Common myeloid progenitor, CD34-positive (primary cell): ENCODE data around the gene KRT81.
A peak's percentile ranks its signal among the peaks of the same experiment; 100 is the strongest.
"Not testable (repeated sequence)": the region's sequence is repeated elsewhere in the genome, so short reads cannot be mapped to it uniquely, and the experiment has no call there.

Experiments used
- CTCF ChIA-PET: fragments of 350-600 bp; sonication (Branson Sonifier 250); formaldehyde crosslinking; loops from one replicate; lab custom pipeline; 2021; ENCODE audit warnings: antibody characterized with exemption; lab: Charles Lee
- POLR2A ChIA-PET: fragments of 350-600 bp; sonication (Branson Sonifier 250); formaldehyde crosslinking; loops from one replicate; lab custom pipeline; 2021; ENCODE audit warnings: antibody characterized with exemption; lab: Charles Lee
- DNase-seq, 3 donors: peaks; one replicate each; pipeline versions ENCODE4 v3.0.0 to v3.0.0-alpha.2; 2013
- H3K27ac ChIP-seq, 2 experiments: 1 replicate in 1 of 2; 2 replicates in 1 of 2; pipeline ENCODE4 v1.7.0; 2013; ENCODE audit warnings: inconsistent platforms in 2 of 2, low read length in 2 of 2, mild to moderate bottlenecking in 2 of 2, low read depth in 1 of 2, moderate library complexity in 1 of 2; ENCODE audit not compliant: severe bottlenecking in 2 of 2, insufficient read depth in 1 of 2, poor library complexity in 1 of 2
- H3K27me3 ChIP-seq, 5 experiments: replicated peaks in 2 of 5; 1 replicate in 3 of 5; 2 replicates in 2 of 5; pipeline versions ENCODE4 v1.6.1 to v1.7.0; 2013; ENCODE audit warnings: low read length in 4 of 5, mild to moderate bottlenecking in 2 of 5, moderate library complexity in 2 of 5, inconsistent platforms in 1 of 5; ENCODE audit not compliant: insufficient read depth in 5 of 5, control insufficient read depth in 4 of 5
- H3K36me3 ChIP-seq, 4 experiments: 1 replicate in 2 of 4; 2 replicates in 2 of 4; pipeline versions ENCODE4 v1.6.1 to v1.7.0; 2013; ENCODE audit warnings: low read length in 3 of 4, control low read depth in 1 of 4, mild to moderate bottlenecking in 1 of 4; ENCODE audit not compliant: control insufficient read depth in 4 of 4, insufficient read depth in 4 of 4
- H3K4me1 ChIP-seq, 4 experiments: 1 replicate in 3 of 4; 2 replicates in 1 of 4; pipeline versions ENCODE4 v1.6.1 to v1.7.1; 2013; ENCODE audit warnings: low read length in 3 of 4, mild to moderate bottlenecking in 3 of 4, control low read depth in 1 of 4, inconsistent platforms in 1 of 4, moderate library complexity in 1 of 4; ENCODE audit not compliant: control insufficient read depth in 4 of 4, insufficient read depth in 4 of 4; ENCODE audit errors: control extremely low read depth in 1 of 4
- H3K4me3 ChIP-seq, 7 experiments: 1 replicate in 4 of 7; 2 replicates in 3 of 7; pipeline versions ENCODE4 v1.5.1 to v1.7.0; 2013; ENCODE audit warnings: mild to moderate bottlenecking in 7 of 7, low read length in 6 of 7, moderate library complexity in 6 of 7, inconsistent platforms in 2 of 7, low read depth in 2 of 7, control low read depth in 1 of 7; ENCODE audit not compliant: insufficient read depth in 4 of 7, control insufficient read depth in 1 of 7; ENCODE audit errors: extremely low read depth in 1 of 7
- H3K9me3 ChIP-seq, 5 experiments: 1 replicate in 4 of 5; 2 replicates in 1 of 5; pipeline versions ENCODE4 v1.6.1 to v1.7.1; 2013; ENCODE audit warnings: low read length in 4 of 5, mild to moderate bottlenecking in 2 of 5, inconsistent platforms in 1 of 5, low read depth in 1 of 5, moderate library complexity in 1 of 5; ENCODE audit not compliant: control insufficient read depth in 4 of 5, insufficient read depth in 2 of 5; ENCODE audit errors: control extremely low read depth in 1 of 5
- WGBS: methylation state at CpG from one replicate; pipeline ENCODE4 v1.1.5; 2013; ENCODE audit not compliant: insufficient coverage; 5-methylcytosine and 5-hydroxymethylcytosine counted together

Gene KRT81

DNA sequence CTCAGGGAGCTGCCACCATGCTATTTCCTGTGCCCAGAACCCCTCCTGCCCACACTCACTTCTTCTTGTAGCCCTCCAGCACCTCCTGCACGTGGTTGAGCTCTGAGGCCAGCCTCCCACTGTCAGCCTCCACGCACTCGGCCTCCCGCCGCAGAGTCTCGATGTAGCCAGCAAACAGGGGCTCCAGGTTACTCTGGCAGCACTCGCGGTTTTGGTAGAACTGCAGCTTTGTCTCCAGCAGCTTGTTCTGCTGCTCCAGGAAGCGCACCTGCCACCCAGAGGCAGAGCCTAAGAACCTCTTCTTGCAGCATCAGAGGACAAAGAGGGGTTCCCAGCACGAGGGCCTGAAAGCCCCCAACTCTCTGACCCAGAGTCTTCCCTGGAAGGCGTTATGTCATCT, 27.8 kb upstream of the KRT81 start:
- POLR2A ChIA-PET = no interaction called here
- Histone ChIP-seq H3K4me1 (no peaks in the 10 kb centered on the region), H3K36me3 (no peaks in the 10 kb centered on the region), H3K4me3 (no peak overlapping the region), H3K27me3 (peaks cover 2 to 41% (median 12%) of the 10 kb centered on the region in 5 experiments), H3K9me3 (no peaks in the 10 kb centered on the region), H3K27ac (no peak overlapping the region)
- WGBS = 77% methylated on average over 10 of the region's 11 CpGs
- CTCF ChIA-PET = interaction anchor here (0.9 to 12.8 kb wide), 15 partner anchors 9 to 105 kb away, joined by 3 to 151 read pairs (median 4); no protein-coding TSS in a partner anchor
- DNase-seq = peak; percentile 16 to 66 (median 61)

DNA sequence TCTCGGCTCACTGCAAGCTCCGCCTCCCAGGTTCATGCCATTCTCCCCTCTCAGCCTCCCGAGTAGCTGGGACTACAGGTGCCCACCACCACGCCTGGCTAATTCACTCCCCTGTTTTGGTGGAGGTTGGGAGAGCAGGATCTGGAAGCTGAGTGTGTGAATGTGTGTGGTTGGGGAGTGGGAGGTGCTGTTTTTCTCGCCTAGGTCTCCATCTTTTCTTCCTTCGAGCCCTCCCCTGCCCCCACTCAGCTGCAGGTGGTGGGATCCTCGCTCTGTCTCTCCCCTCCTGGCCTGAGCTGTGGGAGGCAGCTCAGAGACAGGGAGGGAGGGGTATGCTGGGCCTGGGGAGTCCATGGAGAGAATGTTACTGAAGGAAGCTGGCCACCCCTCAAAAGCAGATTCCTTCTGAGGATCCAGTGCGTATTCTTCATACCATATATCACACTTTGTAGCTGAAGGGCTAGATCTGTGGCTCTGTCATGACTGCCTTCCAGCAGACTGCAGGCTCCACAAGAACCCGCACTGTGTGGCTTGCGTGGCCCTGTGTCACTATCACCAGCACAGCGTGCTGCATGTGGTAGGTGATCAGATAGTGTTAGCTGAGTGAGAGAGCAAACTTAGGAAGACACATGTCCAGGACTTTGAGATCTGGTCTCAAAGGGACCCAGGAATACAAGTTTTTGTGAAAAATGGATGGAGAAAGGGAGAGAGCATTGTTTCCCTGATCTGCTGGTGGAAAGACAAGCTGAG, 27.1 kb upstream of the KRT81 start:
- H3K4me3 ChIP-seq = no peak overlapping the region
- ChIA-PET POLR2A (no interaction called here), CTCF (interaction anchor here (0.7 to 12.8 kb wide), 16 partner anchors 9 to 105 kb away, joined by 3 to 151 read pairs (median 4); no protein-coding TSS in a partner anchor)
- no peak overlapping the region for H3K27ac ChIP-seq
- H3K9me3 ChIP-seq = no peaks in the 10 kb centered on the region
- H3K4me1 ChIP-seq = no peaks in the 10 kb centered on the region
- no peak for DNase-seq
- H3K36me3 ChIP-seq = no peaks in the 10 kb centered on the region
- WGBS = 100% methylated on average over 4 of the region's 11 CpGs
- peaks cover 2 to 45% (median 12%) of the 10 kb centered on the region in 5 experiments for H3K27me3 ChIP-seq

DNA sequence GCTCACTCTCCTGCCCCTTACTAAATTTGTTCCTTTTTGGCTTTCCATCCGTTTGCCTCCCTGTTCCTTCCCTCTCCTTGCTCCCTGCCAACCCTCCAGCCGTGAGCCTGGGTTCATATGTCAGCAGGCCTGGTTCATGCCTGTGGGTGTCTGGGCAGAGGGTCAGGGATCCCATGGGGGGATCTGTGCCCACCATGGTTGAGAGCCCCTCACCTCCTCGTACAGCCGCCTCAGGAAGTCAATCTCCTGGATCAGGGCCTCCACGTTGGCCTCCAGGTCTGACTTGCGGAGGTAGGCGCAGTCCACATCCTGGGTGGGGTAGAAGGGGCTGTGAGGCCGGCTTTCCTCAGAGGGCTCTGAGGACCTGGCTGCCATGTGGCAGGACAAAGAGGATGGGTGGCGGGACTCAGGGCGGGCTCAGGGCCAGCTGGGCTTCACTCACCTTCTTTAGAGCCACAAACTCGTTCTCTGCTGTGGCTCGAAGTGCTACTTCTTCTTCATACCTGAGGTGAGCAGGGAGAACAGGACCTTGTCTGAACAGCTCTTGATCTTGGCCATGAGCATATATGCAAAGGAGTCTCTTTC, 26.2 kb upstream of the KRT81 start:
- no peak for DNase-seq
- Histone ChIP-seq H3K4me1 (no peaks in the 10 kb centered on the region), H3K9me3 (no peaks in the 10 kb centered on the region), H3K36me3 (no peaks in the 10 kb centered on the region), H3K4me3 (no peak overlapping the region), H3K27ac (no peak overlapping the region), H3K27me3 (peaks cover 0 to 42% (median 13%) of the 10 kb centered on the region in 5 experiments)
- WGBS = 94% methylated on average over 8 of the region's 12 CpGs
- ChIA-PET CTCF (interaction anchor here (0.7 to 12.8 kb wide), 9 partner anchors 9 to 69 kb away, joined by 3 to 151 read pairs (median 4); no protein-coding TSS in a partner anchor), POLR2A (no interaction called here)

DNA sequence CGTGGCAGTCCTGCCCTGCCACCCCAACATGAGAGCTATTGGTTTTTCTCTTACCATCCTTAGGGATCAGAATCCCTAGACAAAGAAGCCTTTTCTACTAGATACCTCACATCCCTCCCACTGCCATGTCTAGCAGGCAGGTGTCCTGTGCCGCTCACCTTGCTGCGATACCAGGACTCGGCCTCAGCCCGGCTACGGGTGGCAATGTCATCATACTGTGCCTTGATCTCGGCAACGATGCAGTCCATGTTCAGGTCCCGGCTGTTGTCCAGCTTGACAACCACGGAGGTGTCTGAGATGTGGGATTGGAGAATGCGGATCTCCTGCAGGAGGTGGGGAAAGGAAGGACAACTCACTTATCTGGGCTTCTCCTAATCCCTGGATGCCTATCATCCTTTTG, 25.4 kb upstream of the KRT81 start:
- H3K27ac ChIP-seq = no peak overlapping the region
- POLR2A ChIA-PET = no interaction called here
- H3K9me3 ChIP-seq = no peaks in the 10 kb centered on the region
- no peak overlapping the region for H3K4me3 ChIP-seq
- peaks cover 0 to 40% (median 17%) of the 10 kb centered on the region in 5 experiments for H3K27me3 ChIP-seq
- H3K4me1 ChIP-seq = no peaks in the 10 kb centered on the region
- CTCF ChIA-PET = interaction anchor here (0.9 to 3.0 kb wide), 9 partner anchors 10 to 64 kb away, joined by 3 to 42 read pairs (median 5); partner anchors contain the start of gene KRT85
- 98% methylated on average over 11 of the region's 11 CpGs for WGBS
- no peak for DNase-seq
- no peaks in the 10 kb centered on the region for H3K36me3 ChIP-seq

DNA sequence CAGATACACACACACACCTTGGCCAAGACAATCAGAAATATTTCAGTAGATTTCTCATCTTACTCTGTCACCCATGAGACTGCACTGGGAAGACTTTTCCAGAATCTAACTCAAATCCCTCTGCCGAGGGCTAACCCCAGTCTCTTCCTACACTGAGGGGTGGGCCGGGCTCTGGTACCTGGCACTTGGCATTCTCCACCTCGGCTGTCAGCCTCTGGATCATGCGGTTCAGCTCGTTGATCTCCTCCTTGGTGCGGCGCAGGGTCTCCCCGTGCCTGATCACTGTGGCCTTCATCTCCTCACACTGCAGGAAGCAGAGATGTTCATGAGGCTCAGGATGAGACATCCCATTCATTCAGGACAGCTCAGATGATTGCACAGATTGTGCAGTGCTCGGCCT, 25.0 kb upstream of the KRT81 start:
- ChIA-PET CTCF (interaction anchor here (0.9 to 3.0 kb wide), 10 partner anchors 9 to 159 kb away, joined by 3 to 42 read pairs (median 4); partner anchors contain the start of gene KRT85), POLR2A (no interaction called here)
- 99% methylated on average over 7 of the region's 9 CpGs for WGBS
- Histone ChIP-seq H3K36me3 (no peaks in the 10 kb centered on the region), H3K4me1 (no peaks in the 10 kb centered on the region), H3K4me3 (no peak overlapping the region), H3K27ac (no peak overlapping the region), H3K27me3 (peaks cover 0 to 40% (median 17%) of the 10 kb centered on the region in 5 experiments), H3K9me3 (no peaks in the 10 kb centered on the region)
- DNase-seq = no peak

DNA sequence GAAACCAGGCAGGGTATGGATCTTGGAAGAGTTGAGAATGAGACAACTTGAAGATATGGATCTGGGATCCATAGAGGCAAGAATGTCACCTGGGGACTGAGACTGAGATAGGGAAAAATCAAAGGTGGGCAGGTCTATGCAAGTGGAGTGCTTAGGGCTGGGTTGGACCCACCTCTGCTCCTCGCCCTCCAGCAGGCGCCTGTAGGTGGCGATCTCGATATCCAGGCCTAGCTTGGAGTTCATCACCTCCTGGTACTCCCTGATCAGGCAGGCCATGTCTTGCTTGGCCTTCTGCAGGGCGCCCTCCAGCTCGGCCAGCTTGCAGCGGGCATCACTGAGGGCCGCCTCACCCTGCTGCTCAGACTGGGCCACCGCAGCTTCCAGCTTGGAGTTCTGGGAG, 24.4 kb upstream of the KRT81 start:
- DNase-seq = peak; percentile 18 to 49 (median 45)
- H3K27ac ChIP-seq, H3K36me3 ChIP-seq, POLR2A ChIA-PET, H3K4me3 ChIP-seq, H3K9me3 ChIP-seq, H3K4me1 ChIP-seq: not testable (repeated sequence)
- CTCF ChIA-PET = interaction anchor here (0.9 to 3.0 kb wide), 11 partner anchors 9 to 582 kb away, joined by 3 to 42 read pairs (median 4); partner anchors contain the start of gene KRT85
- WGBS = 70% methylated on average over 4 of the region's 9 CpGs
- peaks cover 0 to 39% (median 15%) of the 10 kb centered on the region in 5 experiments for H3K27me3 ChIP-seq
